Bronchial epithelial cell (primary cell): ENCODE measurements around the gene DHRS12. TPM values are rescaled to one million over a fixed set of nuclear protein-coding genes. Genes with fewer than 3 reads are reported as not detected.
A peak's percentile ranks its signal among the peaks of the same experiment; 100 is the strongest.

Source experiments
- DNase-seq: peaks from one replicate; pipeline ENCODE4 v3.0.0-alpha.2; 2010; ENCODE audit warnings: low read depth
- FAIRE-seq: peaks from 2 replicates; lab custom pipeline; 2011; peaks lifted over from hg19 to GRCh38; lab: Jason Lieb, UNC
- H3K27me3 ChIP-seq: 2 replicates; pipeline ENCODE4 v1.5.1; 2011; ENCODE audit warnings: low read length; ENCODE audit not compliant: control insufficient read depth, insufficient read depth
- H3K36me3 ChIP-seq: 2 replicates; pipeline ENCODE4 v1.5.1; 2011; ENCODE audit warnings: low read length; ENCODE audit not compliant: control insufficient read depth, insufficient read depth
- H3K4me3 ChIP-seq: 2 replicates; pipeline ENCODE4 v1.5.1; 2011; ENCODE audit warnings: mild to moderate bottlenecking, low read depth, low read length, control low read depth
- CTCF ChIP-seq: IDR thresholded peaks from 2 replicates; pipeline ENCODE4 v1.5.1; 2011; ENCODE audit warnings: mild to moderate bottlenecking, moderate library complexity, low read length, control low read depth, inconsistent platforms; ENCODE audit not compliant: insufficient read depth, severe bottlenecking
- total RNA-seq: library from RNA; depleted of rRNA; stranded (reverse); fragments of >200 nt; gene quantifications from 2 replicates; pipeline ENCODE4 v1.2.1, GENCODE V29; 2014

Gene DHRS12
- total RNA-seq, 1 donor from 2014 or later, result 2.4 TPM

GRCh38 chr13:51760592-51760991 lies 43.4 kb downstream of the DHRS12 start:
- Histone ChIP-seq H3K27me3 (no peaks in the 10 kb centered on the region), H3K4me3 (no peak overlapping the region), H3K36me3 (peaks cover 25% of the 10 kb centered on the region)
- TF ChIP-seq CTCF, result no peak
- no peak for DNase-seq
- FAIRE-seq, result no peak

- no peak overlapping the region for H3K4me3 ChIP-seq
- no peaks in the 10 kb centered on the region for H3K27me3 ChIP-seq
- TF ChIP-seq CTCF, result no peak
- FAIRE-seq (no peak), DNase-seq (peak; percentile 17)
- H3K36me3 ChIP-seq, result peaks cover 31% of the 10 kb centered on the region
Observed at GRCh38 chr13:51759240-51759639, 44.7 kb downstream of the DHRS12 start.

DNA sequence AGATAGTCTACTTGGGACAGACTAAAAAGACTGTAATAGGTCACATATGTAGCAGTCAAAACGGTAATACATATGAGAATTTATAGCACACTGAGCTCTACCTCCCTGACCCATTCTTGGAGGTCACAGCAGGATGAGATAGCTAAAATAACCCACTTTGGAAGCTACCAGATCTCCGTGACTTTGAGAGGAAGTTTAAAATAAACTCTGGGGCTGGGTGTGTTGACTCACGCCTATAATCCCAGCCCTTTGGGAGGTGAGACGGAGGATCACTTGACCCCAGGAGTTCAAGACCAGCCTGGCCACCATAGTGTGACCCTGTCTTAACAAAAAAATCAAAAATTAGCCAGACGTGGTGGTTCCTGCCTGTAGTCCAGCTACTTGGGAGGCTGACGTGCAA lies 45.3 kb downstream of the DHRS12 start:
- Histone ChIP-seq H3K27me3 (no peaks in the 10 kb centered on the region), H3K4me3 (no peak overlapping the region), H3K36me3 (peaks cover 32% of the 10 kb centered on the region)
- DNase-seq (no peak), FAIRE-seq (no peak)
- TF ChIP-seq CTCF, result no peak

DNA sequence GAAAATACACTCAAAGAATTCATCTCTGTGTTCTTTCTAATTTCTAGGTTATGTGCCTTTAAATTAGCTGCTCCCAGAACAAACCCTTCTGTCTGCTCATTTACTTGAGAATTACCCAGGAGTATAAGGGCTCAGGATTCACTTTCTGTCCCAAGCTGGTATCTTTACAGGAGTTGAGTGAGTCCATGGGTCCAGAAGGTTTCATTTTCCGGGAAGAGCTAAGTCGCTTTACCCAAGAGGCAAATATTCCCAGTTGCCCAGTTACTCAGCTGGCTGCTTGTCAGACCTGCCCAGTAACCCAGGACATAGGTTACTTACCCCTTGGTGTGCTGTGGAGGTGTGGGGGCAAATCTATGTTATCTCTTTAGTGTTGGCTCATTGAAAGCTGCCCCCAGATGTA lies 47.3 kb downstream of the DHRS12 start:
- no peaks in the 10 kb centered on the region for H3K27me3 ChIP-seq
- TF ChIP-seq CTCF, result no peak
- peaks cover 34% of the 10 kb centered on the region for H3K36me3 ChIP-seq
- no peak overlapping the region for H3K4me3 ChIP-seq
- FAIRE-seq (no peak), DNase-seq (no peak)

- peaks cover 17% of the 10 kb centered on the region for H3K36me3 ChIP-seq
- no peak for DNase-seq
- TF ChIP-seq CTCF, result no peak
- H3K27me3 ChIP-seq, result no peaks in the 10 kb centered on the region
- FAIRE-seq, result no peak
- no peak overlapping the region for H3K4me3 ChIP-seq
Observed at GRCh38 chr13:51747438-51748434, 56.2 kb downstream of the DHRS12 start.
